Esophagus muscularis mucosa (tissue), 4 donors: ENCODE data around the gene UFM1. TPM values are rescaled to one million over a fixed set of nuclear protein-coding genes. Genes with fewer than 3 reads are reported as not detected.

Experiments used
- DNase-seq: peaks from one replicate; pipeline ENCODE4 v3.0.0-alpha.2; 2017; ENCODE audit errors: extremely low spot score
- H3K27ac ChIP-seq, 4 donors: fragments of 200-600 bp; sonication (generic); replicated peaks in 1 of 4; 1 replicate in 3 of 4; 2 replicates in 1 of 4; pipeline ENCODE4 v1.5.1; 2016 to 2019; ENCODE audit warnings: mild to moderate bottlenecking in 1 of 4
- H3K27me3 ChIP-seq, 4 donors: fragments of 200-600 bp; sonication (generic); one replicate each; pipeline versions ENCODE4 v1.5.1 to v1.6.0; 2016 to 2019
- H3K36me3 ChIP-seq, 4 donors: fragments of 200-600 bp; sonication (generic); one replicate each; pipeline ENCODE4 v1.5.1; 2016 to 2019
- H3K4me1 ChIP-seq, 4 donors: fragments of 200-600 bp; sonication (generic); one replicate each; pipeline ENCODE4 v1.5.1; 2016 to 2019
- H3K4me3 ChIP-seq, 4 donors: fragments of 200-600 bp; sonication (generic); 1 replicate in 2 of 4; 2 replicates in 2 of 4; pipeline ENCODE4 v1.5.1; 2016 to 2019; ENCODE audit warnings: mild to moderate bottlenecking in 4 of 4, moderate library complexity in 1 of 4
- H3K9me3 ChIP-seq, 4 donors: fragments of 200-600 bp; sonication (generic); 1 replicate in 3 of 4; 2 replicates in 1 of 4; pipeline ENCODE4 v1.5.1; 2016 to 2019
- CTCF ChIP-seq, 3 experiments: fragments of 200-600 bp in 2 of 3; fragments of 450-650 bp in 1 of 3; sonication (generic) in 2 of 3; IDR thresholded peaks; one replicate each; pipeline ENCODE4 v1.5.1; 2017 to 2019; ENCODE audit warnings: antibody characterized with exemption in 3 of 3, mild to moderate bottlenecking in 2 of 3, moderate library complexity in 1 of 3
- EP300 ChIP-seq: sonication (generic); formaldehyde crosslinking; IDR thresholded peaks from one replicate; pipeline ENCODE4 v1.6.1; 2017; ENCODE audit warnings: antibody characterized with exemption
- POLR2A ChIP-seq: fragments of 450-650 bp; IDR thresholded peaks from one replicate; pipeline ENCODE4 v1.6.1; 2017; ENCODE audit warnings: antibody characterized with exemption, moderate library complexity, mild to moderate bottlenecking, low read depth
- POLR2AphosphoS5 ChIP-seq, 2 donors: sonication (generic); formaldehyde crosslinking; IDR thresholded peaks; one replicate each; pipeline ENCODE4 v1.6.1; 2017; ENCODE audit warnings: antibody characterized with exemption in 2 of 2
- WGBS: methylation state at CpG from one replicate; pipeline ENCODE4 v1.1.5; 2018; 5-methylcytosine and 5-hydroxymethylcytosine counted together
- intact Hi-C: fragments of 100-400 bp; cut with DNase I; formaldehyde crosslinking; loops from one replicate; pipeline ENCODE4 v1.15.1; 2023
- total RNA-seq, 4 donors: library from RNA; depleted of rRNA; stranded (reverse); fragments of >200 nt; gene quantifications; one replicate each; pipeline versions ENCODE4 v1.1.0 to v1.2.1, GENCODE V29; 2016

The UFM1 gene
- total RNA-seq, 4 donors from 2014 or later, result 36.2 to 51.0 (median 44.4) TPM

- intact Hi-C loops, result no loop called here
- H3K9me3 ChIP-seq, result no peaks in the 10 kb centered on the region
- DNase-seq, result no peak
- TF ChIP-seq POLR2AphosphoS5 (IDR thresholded peaks at IDR 0.05) (no peak), CTCF (IDR thresholded peaks at IDR 0.05) (no peak), EP300 (no peak), POLR2A (no peak)
- H3K4me3 ChIP-seq, result no peak overlapping the region
- no peaks in the 10 kb centered on the region for H3K36me3 ChIP-seq
- WGBS, result 72% methylated on average over 3 of the region's 3 CpGs
- no peaks in the 10 kb centered on the region for H3K4me1 ChIP-seq
- no peak overlapping the region for H3K27ac ChIP-seq
- H3K27me3 ChIP-seq, result no peaks in the 10 kb centered on the region
Observed at GRCh38 chr13:38384171-38384570, 34.5 kb downstream of the UFM1 start.

GRCh38 chr13:38385153-38385891, 35.7 kb downstream of the UFM1 start:
- Histone ChIP-seq H3K9me3 (no peaks in the 10 kb centered on the region), H3K4me3 (no peak overlapping the region), H3K4me1 (no peaks in the 10 kb centered on the region), H3K36me3 (no peaks in the 10 kb centered on the region), H3K27me3 (no peaks in the 10 kb centered on the region), H3K27ac (no peak overlapping the region)
- TF ChIP-seq EP300 (no peak), POLR2AphosphoS5 (IDR thresholded peaks at IDR 0.05) (no peak), POLR2A (no peak), CTCF (IDR thresholded peaks at IDR 0.05) (no peak)
- intact Hi-C loops, result no loop called here
- WGBS, result 70% methylated on average over 9 of the region's 9 CpGs
- no peak for DNase-seq

GRCh38 chr13:38386421-38386820, 36.8 kb downstream of the UFM1 start:
- H3K4me3 ChIP-seq, result no peak overlapping the region
- intact Hi-C loops, result no loop called here
- DNase-seq, result no peak
- no peaks in the 10 kb centered on the region for H3K36me3 ChIP-seq
- H3K27me3 ChIP-seq, result no peaks in the 10 kb centered on the region
- WGBS, result 75% methylated on average over 1 of the region's 1 CpG
- no peak overlapping the region for H3K27ac ChIP-seq
- TF ChIP-seq POLR2AphosphoS5 (IDR thresholded peaks at IDR 0.05) (no peak), EP300 (no peak), CTCF (IDR thresholded peaks at IDR 0.05) (no peak), POLR2A (no peak)
- H3K9me3 ChIP-seq, result no peaks in the 10 kb centered on the region
- no peaks in the 10 kb centered on the region for H3K4me1 ChIP-seq

GRCh38 chr13:38391341-38391740, 41.7 kb downstream of the UFM1 start:
- Histone ChIP-seq H3K9me3 (no peaks in the 10 kb centered on the region), H3K36me3 (no peaks in the 10 kb centered on the region), H3K4me1 (no peaks in the 10 kb centered on the region), H3K4me3 (no peak overlapping the region), H3K27me3 (no peaks in the 10 kb centered on the region), H3K27ac (no peak overlapping the region)
- no peak for DNase-seq
- intact Hi-C loops, result no loop called here
- TF ChIP-seq EP300, result no peak
- WGBS, result 81% methylated on average over 2 of the region's 2 CpGs

- H3K27me3 ChIP-seq, result no peaks in the 10 kb centered on the region
- no peak for DNase-seq
- H3K9me3 ChIP-seq, result no peaks in the 10 kb centered on the region
- no peak overlapping the region for H3K4me3 ChIP-seq
- TF ChIP-seq CTCF (IDR thresholded peaks at IDR 0.05) (no peak), POLR2AphosphoS5 (IDR thresholded peaks at IDR 0.05) (no peak), POLR2A (no peak), EP300 (no peak)
- WGBS, result 33% methylated on average over 1 of the region's 1 CpG
- intact Hi-C loops, result no loop called here
- H3K27ac ChIP-seq, result no peak overlapping the region
- no peaks in the 10 kb centered on the region for H3K4me1 ChIP-seq
- no peaks in the 10 kb centered on the region for H3K36me3 ChIP-seq
Observed at GRCh38 chr13:38394777-38395496, 45.3 kb downstream of the UFM1 start.
